IPS-NIHi11 (cell line): Measurements from ENCODE around the gene ASPSCR1.
"Not testable (repeated sequence)": the region's sequence is repeated elsewhere in the genome, so short reads cannot be mapped to it uniquely, and the experiment has no call there.

Experiments
- DNase-seq: peaks from one replicate; pipeline ENCODE4 v3.0.0; 2012; ENCODE audit warnings: mixed read lengths, low spot score

Gene ASPSCR1

GRCh38 chr17:82024859-82025258 lies 47.4 kb downstream of the ASPSCR1 start:
- DNase-seq = no peak

- no peak for DNase-seq
These were observed 48.1 kb downstream of the ASPSCR1 start for GRCh38 chr17:82025401-82026107.

- no peak for DNase-seq
These were observed 50.8 kb downstream of the ASPSCR1 start for GRCh38 chr17:82028246-82028645.

GRCh38 chr17:82028966-82029365 lies 51.5 kb downstream of the ASPSCR1 start:
- DNase-seq = no peak

- no peak for DNase-seq
These were observed 52.0 kb downstream of the ASPSCR1 start for GRCh38 chr17:82029391-82029790.

- DNase-seq = no peak
These were observed 52.6 kb downstream of the ASPSCR1 start for GRCh38 chr17:82029990-82030469.

GRCh38 chr17:82030470-82031302 lies 53.3 kb downstream of the ASPSCR1 start:
- peak; percentile 89 for DNase-seq

- peak; percentile 75 for DNase-seq
These were observed 54.0 kb downstream of the ASPSCR1 start, which contains the start of gene RAC3 for GRCh38 chr17:82031303-82031884. RAC3 (plus strand) TSS chr17:82031678; CDS start chr17:82031762, 84 bp downstream.

GRCh38 chr17:82031885-82032627 lies 54.6 kb downstream of the ASPSCR1 start:
- DNase-seq = peak; percentile 76

GRCh38 chr17:82033359-82034085 lies 56.1 kb downstream of the ASPSCR1 start:
- no peak for DNase-seq

GRCh38 chr17:82034371-82035011 lies 57.1 kb downstream of the ASPSCR1 start:
- DNase-seq = no peak

GRCh38 chr17:82035488-82035887 lies 58.1 kb downstream of the ASPSCR1 start:
- DNase-seq = no peak

GRCh38 chr17:82035956-82036633 lies 58.7 kb downstream of the ASPSCR1 start:
- no peak for DNase-seq

GRCh38 chr17:82036634-82037091 lies 59.2 kb downstream of the ASPSCR1 start:
- no peak for DNase-seq

GRCh38 chr17:82037092-82037888 lies 59.9 kb downstream of the ASPSCR1 start, which contains the start of gene DCXR:
DCXR (minus strand) TSS chr17:82037697; CDS start chr17:82037682, 15 bp downstream.
- DNase-seq = peak; percentile 97

- no peak for DNase-seq
These were observed 60.4 kb downstream of the ASPSCR1 start for GRCh38 chr17:82037889-82038195.

GRCh38 chr17:82038796-82039409 lies 61.5 kb downstream of the ASPSCR1 start:
- not testable (repeated sequence) for DNase-seq

- no peak for DNase-seq
These were observed 62.4 kb downstream of the ASPSCR1 start for GRCh38 chr17:82039695-82040299.
